CD4-positive, CD25-positive, alpha-beta regulatory T cell (primary cell): ENCODE measurements around the gene CFAP221. TPM values are rescaled to one million over a fixed set of nuclear protein-coding genes. Genes with fewer than 3 reads are reported as not detected.

Experiments used
- ATAC-seq, 2 donors: fragments of 150-1000 bp; cut with Tn5 transposase; one replicate each; pipeline ENCODE4 v1.10.0; 2021; ENCODE audit warnings: low read depth in 2 of 2, moderate number of reproducible peaks in 2 of 2, moderate library complexity in 1 of 2
- DNase-seq, 3 donors: peaks; one replicate each; pipeline versions ENCODE4 v3.0.0 to v3.0.0-alpha.2; 2012 to 2022; ENCODE audit warnings: mixed read lengths in 1 of 3
- H3K27ac ChIP-seq: one replicate; pipeline ENCODE4 v1.7.0; 2013; ENCODE audit warnings: mild to moderate bottlenecking, low read length; ENCODE audit not compliant: insufficient read depth, poor library complexity, severe bottlenecking
- H3K27me3 ChIP-seq: one replicate; pipeline ENCODE4 v1.7.0; 2013; ENCODE audit warnings: low read length; ENCODE audit not compliant: control insufficient read depth, insufficient read depth
- H3K36me3 ChIP-seq: one replicate; pipeline ENCODE4 v1.7.0; 2013; ENCODE audit warnings: mild to moderate bottlenecking, low read length, moderate library complexity; ENCODE audit not compliant: control insufficient read depth, insufficient read depth
- H3K4me1 ChIP-seq: 2 replicates; pipeline ENCODE4 v1.7.0; 2013; ENCODE audit warnings: mild to moderate bottlenecking, low read length; ENCODE audit not compliant: insufficient read depth, control insufficient read depth, poor library complexity, severe bottlenecking
- H3K4me3 ChIP-seq: one replicate; pipeline ENCODE4 v1.7.0; 2013; ENCODE audit warnings: low read depth, mild to moderate bottlenecking, low read length, moderate library complexity
- H3K9me3 ChIP-seq, 2 experiments: 1 replicate in 1 of 2; 2 replicates in 1 of 2; pipeline ENCODE4 v1.7.0; 2013; ENCODE audit warnings: low read length in 2 of 2, mild to moderate bottlenecking in 1 of 2, moderate library complexity in 1 of 2; ENCODE audit not compliant: control insufficient read depth in 2 of 2
- H3K27ac Mint-ChIP-seq, 3 donors: one replicate each; pipeline ENCODE4 v1.8.0; 2020 to 2022; ENCODE audit warnings: mild to moderate bottlenecking in 3 of 3, mixed read lengths in 3 of 3, moderate library complexity in 2 of 3
- H3K27me3 Mint-ChIP-seq: one replicate; pipeline ENCODE4 v1.8.0; 2022; ENCODE audit warnings: mild to moderate bottlenecking, mixed read lengths
- H3K36me3 Mint-ChIP-seq: one replicate; pipeline ENCODE4 v1.8.0; 2020; ENCODE audit warnings: mixed read lengths
- H3K4me1 Mint-ChIP-seq, 4 donors: one replicate each; pipeline ENCODE4 v1.8.0; 2020 to 2022; ENCODE audit warnings: mixed read lengths in 4 of 4, mild to moderate bottlenecking in 1 of 4
- H3K4me3 Mint-ChIP-seq, 4 donors: one replicate each; pipeline ENCODE4 v1.8.0; 2020 to 2022; ENCODE audit warnings: mild to moderate bottlenecking in 4 of 4, mixed read lengths in 4 of 4, moderate library complexity in 3 of 4
- H3K9me3 Mint-ChIP-seq, 7 donors: one replicate each; pipeline ENCODE4 v1.8.0; 2020 to 2022; ENCODE audit warnings: mixed read lengths in 7 of 7, mild to moderate bottlenecking in 3 of 7, moderate library complexity in 2 of 7
- polyA plus RNA-seq, 4 donors: library from polyadenylated mRNA; unstranded; fragments of 300-500 nt; fragmentation: Illumina TruSeq; gene quantifications; one replicate each; pipeline ENCODE4 v1.2.3, GENCODE V29; 2021
- total RNA-seq: library from RNA; stranded (reverse); gene quantifications from one replicate; pipeline ENCODE4 v1.2.3, GENCODE V29; 2022

The CFAP221 gene
- total and polyA plus RNA-seq, 5 donors from 2014 or later = not detected

DNA sequence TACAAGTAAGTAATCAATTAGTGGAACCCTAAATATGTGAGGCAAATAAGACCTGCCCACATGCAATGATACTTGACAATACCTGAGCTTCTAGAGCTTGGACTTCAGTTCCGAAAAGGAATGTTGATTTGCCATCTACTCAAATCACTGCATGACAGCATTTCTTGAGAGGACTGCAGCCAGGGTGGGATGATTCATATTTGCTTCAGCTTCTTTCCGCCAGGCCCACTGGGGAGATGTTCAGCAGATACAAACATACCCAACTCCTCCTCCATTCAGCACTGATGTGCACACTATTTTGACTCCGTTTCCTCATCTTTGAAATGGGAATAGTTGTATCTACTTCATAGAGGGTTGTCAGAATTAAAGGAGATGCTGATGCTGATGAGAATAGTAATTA, 106.0 kb downstream of the CFAP221 start:
- no peak overlapping the region for H3K4me3 ChIP-seq
- H3K4me1 ChIP-seq = no peaks in the 10 kb centered on the region
- Mint-ChIP-seq H3K36me3 (no peaks in the 10 kb centered on the region), H3K4me1 (no peaks in the 10 kb centered on the region), H3K4me3 (no peak overlapping the region), H3K9me3 (peaks cover 0 to 3% (median 0%) of the 10 kb centered on the region in 7 donors), H3K27ac (no peak overlapping the region), H3K27me3 (peaks cover 19% of the 10 kb centered on the region)
- ATAC-seq (no peak), DNase-seq (no peak)
- H3K27ac ChIP-seq = no peak overlapping the region
- H3K36me3 ChIP-seq = no peaks in the 10 kb centered on the region
- peaks cover 2% of the 10 kb centered on the region for H3K27me3 ChIP-seq
- peaks cover 0 to 4% of the 10 kb centered on the region in 2 experiments for H3K9me3 ChIP-seq

DNA sequence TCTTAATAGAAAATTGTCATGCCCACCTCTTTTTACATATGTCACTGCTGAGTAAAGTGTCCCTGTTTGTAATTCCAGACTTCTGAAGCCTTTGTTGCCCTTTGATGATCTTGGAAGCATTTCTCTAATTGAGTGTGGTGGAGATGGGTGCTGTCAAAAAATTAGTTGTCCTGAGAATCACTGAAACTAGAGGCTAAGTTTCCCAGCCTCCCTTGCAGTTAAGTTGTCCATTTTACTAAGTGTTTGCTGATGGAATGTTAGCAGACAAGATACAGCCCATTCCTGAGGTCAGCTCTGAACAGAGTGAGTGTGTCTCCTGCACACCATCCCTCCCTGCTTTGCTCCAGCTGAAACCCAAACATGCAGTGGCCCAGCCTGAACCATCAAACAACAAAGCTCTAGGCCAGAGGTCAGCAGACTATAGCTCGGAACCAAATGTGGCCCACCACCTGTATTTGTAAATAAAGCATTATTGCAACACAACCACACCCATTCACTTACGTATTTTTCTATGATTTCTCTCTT, 106.7 kb downstream of the CFAP221 start:
- no peak overlapping the region for H3K27ac ChIP-seq

GRCh38 chr2:119657466-119658145, 113.4 kb downstream of the CFAP221 start:
- Histone ChIP-seq H3K36me3 (no peaks in the 10 kb centered on the region), H3K4me1 (no peaks in the 10 kb centered on the region), H3K27ac (no peak overlapping the region), H3K4me3 (no peak overlapping the region), H3K27me3 (peaks cover 2% of the 10 kb centered on the region), H3K9me3 (no peaks in the 10 kb centered on the region)
- ATAC-seq (no peak), DNase-seq (no peak)
- Mint-ChIP-seq H3K27ac (no peak overlapping the region), H3K4me1 (peaks cover 0 to 5% (median 0%) of the 10 kb centered on the region in 4 donors), H3K9me3 (peaks cover 0 to 3% (median 0%) of the 10 kb centered on the region in 7 donors), H3K36me3 (no peaks in the 10 kb centered on the region), H3K27me3 (peaks cover 8% of the 10 kb centered on the region), H3K4me3 (no peak overlapping the region)

More for the DNA sequence above, 106.7 kb downstream of the CFAP221 start:
- no peak for ATAC-seq
- H3K4me1 ChIP-seq = no peaks in the 10 kb centered on the region
- no peaks in the 10 kb centered on the region for H3K36me3 Mint-ChIP-seq
- no peak for DNase-seq
- no peak overlapping the region for H3K27ac Mint-ChIP-seq
- H3K9me3 Mint-ChIP-seq = peaks cover 0 to 3% (median 0%) of the 10 kb centered on the region in 7 donors
- H3K27me3 ChIP-seq = peaks cover 2% of the 10 kb centered on the region
- no peaks in the 10 kb centered on the region for H3K4me1 Mint-ChIP-seq
- peaks cover 14% of the 10 kb centered on the region for H3K27me3 Mint-ChIP-seq
- H3K4me3 Mint-ChIP-seq = no peak overlapping the region
- peaks cover 0 to 4% of the 10 kb centered on the region in 2 experiments for H3K9me3 ChIP-seq
- no peak overlapping the region for H3K4me3 ChIP-seq
- no peaks in the 10 kb centered on the region for H3K36me3 ChIP-seq

GRCh38 chr2:119659601-119660342, 115.5 kb downstream of the CFAP221 start:
- Mint-ChIP-seq H3K27ac (no peak overlapping the region), H3K4me3 (no peak overlapping the region), H3K4me1 (peaks cover 0 to 5% (median 0%) of the 10 kb centered on the region in 4 donors), H3K36me3 (no peaks in the 10 kb centered on the region), H3K9me3 (peaks cover 0 to 2% (median 0%) of the 10 kb centered on the region in 7 donors), H3K27me3 (peaks cover 8% of the 10 kb centered on the region)
- Histone ChIP-seq H3K27me3 (peaks cover 1% of the 10 kb centered on the region), H3K27ac (no peak overlapping the region), H3K4me1 (no peaks in the 10 kb centered on the region), H3K36me3 (no peaks in the 10 kb centered on the region), H3K4me3 (no peak overlapping the region), H3K9me3 (no peaks in the 10 kb centered on the region)
- no peak for ATAC-seq
- peak in 2 of 3 donors; percentile 24 to 36 for DNase-seq

DNA sequence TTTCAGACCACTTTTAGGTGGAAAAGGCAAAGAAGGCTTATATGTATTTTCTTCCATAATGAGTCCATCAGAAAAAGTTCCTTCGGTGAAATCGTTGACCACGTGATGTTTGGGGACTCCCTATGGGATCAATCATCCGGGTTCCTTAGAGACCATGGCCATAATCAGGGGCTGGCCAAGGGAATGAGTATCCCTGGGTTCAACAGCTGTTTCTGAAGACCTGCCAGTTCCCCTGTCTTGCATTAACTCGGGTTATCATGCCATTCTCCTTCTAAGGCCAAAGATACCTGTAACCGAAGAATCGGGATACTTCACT, 116.1 kb downstream of the CFAP221 start:
- Histone ChIP-seq H3K27ac (no peak overlapping the region), H3K4me1 (no peaks in the 10 kb centered on the region), H3K9me3 (no peaks in the 10 kb centered on the region), H3K36me3 (no peaks in the 10 kb centered on the region), H3K27me3 (no peaks in the 10 kb centered on the region), H3K4me3 (no peak overlapping the region)
- H3K36me3 Mint-ChIP-seq = no peaks in the 10 kb centered on the region
- peak overlapping the region in 1 of 3 donors; percentile 65 for H3K27ac Mint-ChIP-seq
- peaks cover 8% of the 10 kb centered on the region for H3K27me3 Mint-ChIP-seq
- DNase-seq = no peak
- no peak for ATAC-seq
- peaks cover 0 to 5% (median 0%) of the 10 kb centered on the region in 4 donors for H3K4me1 Mint-ChIP-seq
- no peak overlapping the region for H3K4me3 Mint-ChIP-seq
- peaks cover 0 to 2% (median 0%) of the 10 kb centered on the region in 7 donors for H3K9me3 Mint-ChIP-seq

GRCh38 chr2:119662297-119662696, 118.0 kb downstream of the CFAP221 start:
- Histone ChIP-seq H3K27me3 (no peaks in the 10 kb centered on the region), H3K27ac (no peak overlapping the region), H3K9me3 (no peaks in the 10 kb centered on the region), H3K4me1 (no peaks in the 10 kb centered on the region), H3K36me3 (no peaks in the 10 kb centered on the region), H3K4me3 (no peak overlapping the region)
- Mint-ChIP-seq H3K27me3 (peaks cover 8% of the 10 kb centered on the region), H3K27ac (no peak overlapping the region), H3K4me3 (no peak overlapping the region), H3K36me3 (no peaks in the 10 kb centered on the region), H3K9me3 (peaks cover 0 to 4% (median 0%) of the 10 kb centered on the region in 7 donors), H3K4me1 (peaks cover 0 to 7% (median under 1%) of the 10 kb centered on the region in 4 donors)
- ATAC-seq (no peak), DNase-seq (no peak)

DNA sequence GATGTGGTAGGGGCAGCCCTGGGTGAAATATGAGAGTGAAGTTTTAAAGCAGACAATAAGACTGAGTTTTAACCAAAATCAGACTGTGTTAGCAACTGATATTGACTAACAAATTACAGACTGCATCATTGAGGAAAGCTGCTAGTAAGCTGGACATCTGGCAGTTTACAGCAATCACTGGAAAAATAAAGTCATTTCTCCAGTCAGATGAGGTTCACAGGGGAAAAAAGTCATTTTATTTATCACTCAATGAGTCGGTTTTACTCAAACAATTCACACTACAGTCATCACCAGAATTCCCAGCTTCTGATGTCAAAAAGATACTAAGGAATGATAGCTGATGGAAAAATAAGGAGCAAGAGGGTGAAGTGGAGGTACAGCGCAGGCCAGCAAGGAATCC, 124.3 kb downstream of the CFAP221 start:
- Mint-ChIP-seq H3K4me1 (peaks cover 0 to 4% (median under 1%) of the 10 kb centered on the region in 4 donors), H3K4me3 (no peak overlapping the region), H3K27ac (no peak overlapping the region), H3K9me3 (peaks cover 0 to 4% (median 0%) of the 10 kb centered on the region in 7 donors), H3K27me3 (peaks cover 5% of the 10 kb centered on the region), H3K36me3 (no peaks in the 10 kb centered on the region)
- Histone ChIP-seq H3K9me3 (no peaks in the 10 kb centered on the region), H3K4me3 (no peak overlapping the region), H3K36me3 (no peaks in the 10 kb centered on the region), H3K4me1 (no peaks in the 10 kb centered on the region), H3K27ac (no peak overlapping the region), H3K27me3 (no peaks in the 10 kb centered on the region)
- ATAC-seq (no peak), DNase-seq (no peak)
